GM10248 (cell line): Measurements from ENCODE around the gene TRIM71.
"Not testable (repeated sequence)": the region's sequence is repeated elsewhere in the genome, so short reads cannot be mapped to it uniquely, and the experiment has no call there.

Source experiments
- CTCF ChIA-PET: fragments of 300-600 bp; sonication (Branson Sonifier 250); formaldehyde crosslinking; extraction: SDS; loops from one replicate; lab custom pipeline; 2021; ENCODE audit warnings: antibody characterized with exemption; lab: Yijun Ruan, JAX
- POLR2A ChIA-PET: fragments of 350-650 bp; sonication (Branson Sonifier 250); formaldehyde crosslinking; extraction: SDS; loops from one replicate; lab custom pipeline; 2020; ENCODE audit warnings: antibody characterized with exemption; lab: Yijun Ruan, JAX
- DNase-seq: peaks from one replicate; pipeline ENCODE4 v3.0.0; 2012; ENCODE audit errors: extremely low spot score
- TF ChIP-seq, protein P1 (sequence below): IDR thresholded peaks from 2 replicates; pipeline ENCODE4 v1.5.1; 2012; ENCODE audit warnings: mild to moderate bottlenecking, low read depth; ENCODE audit errors: extremely low read depth, missing control alignments, control extremely low read depth

TRIM71 gene

DNA sequence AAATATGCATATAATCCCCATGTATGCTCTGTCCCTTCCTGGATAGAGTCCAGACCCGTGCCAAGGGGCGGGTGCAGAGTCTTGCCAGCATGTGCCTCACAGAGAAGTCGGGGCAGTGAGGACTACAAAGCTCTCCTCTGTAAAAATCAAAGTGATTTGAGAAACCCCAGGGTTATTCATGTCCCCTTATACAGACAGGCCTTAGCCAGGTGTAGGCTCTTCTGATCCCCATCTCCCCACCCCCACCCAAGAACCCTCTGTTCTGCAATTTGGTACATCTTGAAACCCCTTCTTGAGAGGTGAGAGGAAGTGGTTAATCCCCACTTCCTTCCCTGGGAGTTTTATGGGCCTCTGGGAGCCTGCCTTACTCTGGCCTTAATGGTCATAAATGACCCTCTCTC lies 24.7 kb downstream of the TRIM71 start:
- POLR2A ChIA-PET, result no interaction called here
- DNase-seq, result no peak
- TF ChIP-seq, protein P1, sequence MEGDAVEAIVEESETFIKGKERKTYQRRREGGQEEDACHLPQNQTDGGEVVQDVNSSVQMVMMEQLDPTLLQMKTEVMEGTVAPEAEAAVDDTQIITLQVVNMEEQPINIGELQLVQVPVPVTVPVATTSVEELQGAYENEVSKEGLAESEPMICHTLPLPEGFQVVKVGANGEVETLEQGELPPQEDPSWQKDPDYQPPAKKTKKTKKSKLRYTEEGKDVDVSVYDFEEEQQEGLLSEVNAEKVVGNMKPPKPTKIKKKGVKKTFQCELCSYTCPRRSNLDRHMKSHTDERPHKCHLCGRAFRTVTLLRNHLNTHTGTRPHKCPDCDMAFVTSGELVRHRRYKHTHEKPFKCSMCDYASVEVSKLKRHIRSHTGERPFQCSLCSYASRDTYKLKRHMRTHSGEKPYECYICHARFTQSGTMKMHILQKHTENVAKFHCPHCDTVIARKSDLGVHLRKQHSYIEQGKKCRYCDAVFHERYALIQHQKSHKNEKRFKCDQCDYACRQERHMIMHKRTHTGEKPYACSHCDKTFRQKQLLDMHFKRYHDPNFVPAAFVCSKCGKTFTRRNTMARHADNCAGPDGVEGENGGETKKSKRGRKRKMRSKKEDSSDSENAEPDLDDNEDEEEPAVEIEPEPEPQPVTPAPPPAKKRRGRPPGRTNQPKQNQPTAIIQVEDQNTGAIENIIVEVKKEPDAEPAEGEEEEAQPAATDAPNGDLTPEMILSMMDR, result no peak
- CTCF ChIA-PET, result interaction anchor here (1.4 to 2.1 kb wide), 2 partner anchors 11 to 14 kb away, joined by 4 read pairs; no protein-coding TSS in a partner anchor

DNA sequence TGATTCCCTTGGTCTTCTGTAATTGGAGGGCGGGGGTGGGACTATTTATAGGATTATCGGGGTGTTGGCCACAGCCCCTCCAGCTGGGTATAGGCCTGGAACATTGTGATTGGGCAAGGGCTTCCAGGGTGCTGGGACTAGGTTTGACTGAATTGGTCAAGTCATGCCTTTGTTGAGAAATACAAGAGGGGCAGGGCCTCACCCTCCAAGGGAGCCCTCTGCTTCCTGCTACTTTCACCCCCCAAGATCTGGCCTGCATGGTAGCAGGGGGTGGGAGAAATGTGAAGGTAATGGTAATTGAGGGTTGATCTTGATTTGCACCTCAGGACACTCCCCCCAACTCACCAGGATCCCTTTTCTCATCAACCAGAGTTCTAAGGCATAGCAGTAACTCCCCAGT lies 25.2 kb downstream of the TRIM71 start:
- DNase-seq, result no peak
- POLR2A ChIA-PET, result no interaction called here
- CTCF ChIA-PET, result interaction anchor here (1.4 to 2.1 kb wide), 2 partner anchors 12 to 13 kb away, joined by 4 read pairs; no protein-coding TSS in a partner anchor
- TF ChIP-seq, protein P1, result no peak

DNA sequence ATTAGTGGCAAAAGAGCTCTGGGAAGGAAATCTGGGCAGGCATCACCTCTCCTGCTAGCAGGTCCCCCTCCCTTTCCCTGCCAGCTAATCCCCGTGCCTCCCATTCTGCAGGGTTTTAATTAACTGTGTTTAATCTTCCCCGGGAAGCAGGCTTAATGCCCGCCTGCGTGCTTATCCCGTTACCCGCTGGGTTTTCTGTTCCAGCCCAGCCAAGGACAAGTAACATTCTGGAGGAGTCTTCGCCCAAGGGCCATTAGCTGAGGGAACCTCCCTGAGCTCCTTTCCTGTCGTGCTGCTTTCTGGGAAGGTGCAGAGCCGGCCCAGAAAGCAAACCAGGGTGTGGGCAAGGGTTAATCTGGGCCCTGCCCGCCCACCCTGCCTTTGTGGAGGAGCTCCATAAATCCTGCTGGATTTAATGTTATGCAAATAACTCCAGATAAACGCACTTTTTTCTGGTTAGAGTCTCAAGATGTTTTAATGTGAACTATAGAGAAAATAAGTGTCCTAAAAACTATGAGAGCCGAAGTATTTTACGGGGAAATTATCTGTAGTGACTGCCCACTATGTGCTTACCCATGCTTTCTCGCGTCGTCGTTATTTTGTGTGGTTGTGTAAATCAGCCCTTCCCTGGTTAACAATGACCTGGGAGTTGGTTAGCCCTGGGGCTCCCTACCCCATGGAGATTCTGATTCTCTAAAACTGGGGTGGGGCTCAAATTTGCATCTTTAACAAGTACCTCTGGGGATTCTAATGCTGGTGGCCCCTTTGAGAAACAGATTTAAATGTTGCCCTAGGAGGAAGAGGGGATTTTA lies 25.9 kb downstream of the TRIM71 start:
- TF ChIP-seq, protein P1, result no peak
- no peak for DNase-seq
- ChIA-PET POLR2A (no interaction called here), CTCF (interaction anchor here (1.4 kb wide), 1 partner anchor 12 kb away, joined by 4 read pairs; no protein-coding TSS in a partner anchor)

DNA sequence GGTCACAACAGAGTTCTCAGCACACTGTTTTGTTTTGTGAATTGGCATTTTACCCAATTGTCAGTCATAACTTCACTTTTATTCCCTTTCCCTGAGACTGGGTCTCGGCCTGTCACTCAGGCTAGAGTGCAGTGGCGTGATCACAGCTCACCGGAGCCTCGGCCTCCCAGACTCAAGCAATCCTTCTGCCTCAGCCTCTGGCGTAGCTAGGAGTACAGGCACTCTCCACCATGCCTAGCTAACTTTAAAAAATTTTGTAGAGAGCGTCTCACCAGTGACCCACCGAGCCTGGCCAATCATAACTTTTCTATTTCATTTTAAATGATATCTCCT lies 26.5 kb downstream of the TRIM71 start:
- no peak for DNase-seq
- ChIA-PET CTCF (interaction anchor here (1.0 kb wide), 1 partner anchor 104 kb away, joined by 3 read pairs; no protein-coding TSS in a partner anchor), POLR2A (no interaction called here)
- TF ChIP-seq, protein P1, result no peak

DNA sequence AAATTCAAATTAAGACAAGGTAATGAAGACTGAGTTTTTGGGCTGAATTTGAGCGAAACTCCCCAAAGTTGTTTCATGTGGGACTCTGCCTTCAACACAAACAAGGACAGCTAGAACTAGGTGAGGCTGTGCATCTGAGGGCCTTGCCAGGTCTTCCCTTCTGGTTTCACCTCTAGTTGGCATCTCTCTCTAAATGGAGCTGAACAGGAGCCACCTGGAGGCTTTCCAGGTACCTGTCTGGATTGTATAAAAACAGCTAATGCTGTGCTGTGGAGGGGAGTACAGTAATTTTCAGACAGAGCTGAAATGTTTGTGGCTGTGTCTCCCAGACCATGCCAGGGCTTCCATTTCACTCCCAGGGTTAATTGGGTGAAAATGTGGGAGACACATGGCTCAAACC lies 27.1 kb downstream of the TRIM71 start:
- ChIA-PET CTCF (interaction anchor here (0.9 to 1.0 kb wide), 2 partner anchors 9 to 103 kb away, joined by 3 read pairs; no protein-coding TSS in a partner anchor), POLR2A (no interaction called here)
- DNase-seq, result no peak
- TF ChIP-seq, protein P1, result no peak

DNA sequence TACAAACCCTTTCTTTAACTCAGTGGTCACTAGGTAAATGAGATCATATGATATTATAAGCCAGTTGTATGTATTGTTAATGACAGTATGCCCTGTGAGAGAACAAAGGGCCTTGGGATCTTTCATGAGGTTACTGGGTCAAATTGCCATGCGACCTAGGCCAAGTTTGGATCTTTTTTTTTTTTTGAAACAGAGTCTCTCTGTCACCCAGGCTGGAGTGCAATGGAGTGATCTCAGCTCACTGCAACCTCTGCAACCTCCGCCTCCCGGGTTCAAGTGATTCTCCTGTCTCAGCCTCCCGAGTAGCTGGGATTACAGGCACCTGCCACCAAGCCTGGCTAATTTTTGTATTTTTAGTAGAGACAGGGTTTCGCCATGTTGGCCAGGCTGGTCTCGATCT lies 27.7 kb downstream of the TRIM71 start:
- CTCF ChIA-PET, result interaction anchor here (0.9 kb wide), 1 partner anchor 10 kb away, joined by 3 read pairs; no protein-coding TSS in a partner anchor
- DNase-seq, POLR2A ChIA-PET: not testable (repeated sequence)

DNA sequence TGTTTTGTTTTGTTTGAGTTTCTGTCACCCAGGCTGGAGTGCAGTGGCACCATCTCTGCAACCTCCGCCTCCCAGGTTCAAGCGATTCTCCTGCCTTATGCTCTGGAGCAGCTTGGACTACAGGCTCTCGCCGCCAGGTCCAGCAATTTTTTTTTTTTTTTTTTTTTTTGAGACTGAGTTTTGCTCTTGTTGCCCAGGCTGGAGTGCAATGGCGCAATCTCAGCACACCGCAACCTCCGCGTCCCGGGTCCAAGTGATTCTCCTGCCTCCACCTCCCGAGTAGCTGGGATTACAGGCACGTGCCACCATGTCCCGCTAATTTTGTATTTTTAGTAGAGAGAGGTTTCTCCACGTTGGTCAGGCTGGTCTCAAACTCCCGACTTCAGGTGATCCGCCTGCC lies 29.2 kb downstream of the TRIM71 start:
- CTCF ChIA-PET, result interaction anchor here (2.0 kb wide), 1 partner anchor 9 kb away, joined by 6 read pairs; no protein-coding TSS in a partner anchor
- POLR2A ChIA-PET, result not testable (repeated sequence)

More for the DNA sequence above, 29.2 kb downstream of the TRIM71 start:
- not testable (repeated sequence) for DNase-seq
